ENCODE measurements around the gene SCNN1G. TPM values are rescaled to one million over a fixed set of nuclear protein-coding genes. Genes with fewer than 3 reads are reported as not detected.

The SCNN1G gene, protein sequence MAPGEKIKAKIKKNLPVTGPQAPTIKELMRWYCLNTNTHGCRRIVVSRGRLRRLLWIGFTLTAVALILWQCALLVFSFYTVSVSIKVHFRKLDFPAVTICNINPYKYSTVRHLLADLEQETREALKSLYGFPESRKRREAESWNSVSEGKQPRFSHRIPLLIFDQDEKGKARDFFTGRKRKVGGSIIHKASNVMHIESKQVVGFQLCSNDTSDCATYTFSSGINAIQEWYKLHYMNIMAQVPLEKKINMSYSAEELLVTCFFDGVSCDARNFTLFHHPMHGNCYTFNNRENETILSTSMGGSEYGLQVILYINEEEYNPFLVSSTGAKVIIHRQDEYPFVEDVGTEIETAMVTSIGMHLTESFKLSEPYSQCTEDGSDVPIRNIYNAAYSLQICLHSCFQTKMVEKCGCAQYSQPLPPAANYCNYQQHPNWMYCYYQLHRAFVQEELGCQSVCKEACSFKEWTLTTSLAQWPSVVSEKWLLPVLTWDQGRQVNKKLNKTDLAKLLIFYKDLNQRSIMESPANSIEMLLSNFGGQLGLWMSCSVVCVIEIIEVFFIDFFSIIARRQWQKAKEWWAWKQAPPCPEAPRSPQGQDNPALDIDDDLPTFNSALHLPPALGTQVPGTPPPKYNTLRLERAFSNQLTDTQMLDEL
- total RNA-seq (ENCODE audit: unreplicated experiment) = not detected
- long read RNA-seq = 0 reads

DNA sequence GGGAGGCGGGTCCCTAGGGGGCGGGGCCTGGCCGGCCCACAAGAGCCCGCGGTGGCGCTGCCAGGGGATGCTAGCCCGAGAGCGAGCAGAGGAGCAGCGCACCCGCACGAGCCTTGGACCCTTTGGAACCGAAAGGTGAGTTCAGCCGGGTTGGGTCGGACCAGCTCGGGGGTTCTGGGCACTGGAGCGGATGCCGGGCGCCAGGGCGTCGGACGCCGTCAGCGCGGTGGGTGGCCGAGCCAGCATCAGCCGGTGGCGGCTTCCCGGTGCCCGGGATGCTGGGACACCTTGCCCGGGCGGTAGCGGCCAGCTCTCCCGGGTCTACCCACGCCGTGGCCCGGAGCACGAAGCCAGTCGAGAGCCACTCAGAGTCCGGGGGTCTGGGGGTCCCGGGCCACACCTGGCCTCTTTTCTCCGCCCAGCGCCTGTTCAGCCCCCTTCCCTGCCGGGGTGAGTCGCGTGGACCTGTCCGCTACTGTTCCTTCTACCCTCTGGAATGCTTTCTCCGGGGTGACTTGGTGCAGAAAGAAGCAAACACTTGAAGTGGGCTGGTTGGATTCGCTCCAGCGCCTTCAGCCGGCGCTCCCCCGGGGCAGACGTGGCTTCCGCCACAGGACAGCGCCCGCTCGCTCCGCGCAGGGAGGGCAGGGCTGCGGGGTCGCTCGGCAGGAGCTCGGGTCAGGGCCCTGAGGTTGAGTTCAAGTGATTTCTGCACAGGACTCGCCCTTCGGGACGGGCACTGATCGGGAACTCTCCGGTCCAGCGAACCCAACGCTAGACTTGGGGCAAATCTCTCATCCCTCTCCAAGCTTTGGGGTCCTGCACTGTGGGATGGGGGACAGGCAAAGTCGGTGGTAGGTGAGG lies at the start of gene SCNN1G:
SCNN1G (plus strand) TSS at position 67 of the 864 bp plus-strand sequence. CDS start 3,527 bp downstream, outside the sequence.
- TF ChIP-seq, protein P1, sequence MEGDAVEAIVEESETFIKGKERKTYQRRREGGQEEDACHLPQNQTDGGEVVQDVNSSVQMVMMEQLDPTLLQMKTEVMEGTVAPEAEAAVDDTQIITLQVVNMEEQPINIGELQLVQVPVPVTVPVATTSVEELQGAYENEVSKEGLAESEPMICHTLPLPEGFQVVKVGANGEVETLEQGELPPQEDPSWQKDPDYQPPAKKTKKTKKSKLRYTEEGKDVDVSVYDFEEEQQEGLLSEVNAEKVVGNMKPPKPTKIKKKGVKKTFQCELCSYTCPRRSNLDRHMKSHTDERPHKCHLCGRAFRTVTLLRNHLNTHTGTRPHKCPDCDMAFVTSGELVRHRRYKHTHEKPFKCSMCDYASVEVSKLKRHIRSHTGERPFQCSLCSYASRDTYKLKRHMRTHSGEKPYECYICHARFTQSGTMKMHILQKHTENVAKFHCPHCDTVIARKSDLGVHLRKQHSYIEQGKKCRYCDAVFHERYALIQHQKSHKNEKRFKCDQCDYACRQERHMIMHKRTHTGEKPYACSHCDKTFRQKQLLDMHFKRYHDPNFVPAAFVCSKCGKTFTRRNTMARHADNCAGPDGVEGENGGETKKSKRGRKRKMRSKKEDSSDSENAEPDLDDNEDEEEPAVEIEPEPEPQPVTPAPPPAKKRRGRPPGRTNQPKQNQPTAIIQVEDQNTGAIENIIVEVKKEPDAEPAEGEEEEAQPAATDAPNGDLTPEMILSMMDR (IDR thresholded peaks at IDR 0.05; ENCODE audit: unreplicated experiment) = peak; percentile 85
- Mint-ChIP-seq H3K27me3 (ENCODE audit: unreplicated experiment) (peaks cover 9% of the 10 kb centered on the region), H3K9me3 (ENCODE audit: unreplicated experiment) (no peaks in the 10 kb centered on the region), H3K36me3 (ENCODE audit: low read depth, unreplicated experiment) (peaks cover 4% of the 10 kb centered on the region), H3K4me3 (ENCODE audit: unreplicated experiment) (peak within 1 kb of the TSS; percentile 81), H3K4me1 (ENCODE audit: unreplicated experiment) (peaks cover 4% of the 10 kb centered on the region), H3K27ac (ENCODE audit: unreplicated experiment) (no peak within 1 kb of the TSS)
- DNase-seq (ENCODE audit: low spot score) = peak; percentile 25

DNA sequence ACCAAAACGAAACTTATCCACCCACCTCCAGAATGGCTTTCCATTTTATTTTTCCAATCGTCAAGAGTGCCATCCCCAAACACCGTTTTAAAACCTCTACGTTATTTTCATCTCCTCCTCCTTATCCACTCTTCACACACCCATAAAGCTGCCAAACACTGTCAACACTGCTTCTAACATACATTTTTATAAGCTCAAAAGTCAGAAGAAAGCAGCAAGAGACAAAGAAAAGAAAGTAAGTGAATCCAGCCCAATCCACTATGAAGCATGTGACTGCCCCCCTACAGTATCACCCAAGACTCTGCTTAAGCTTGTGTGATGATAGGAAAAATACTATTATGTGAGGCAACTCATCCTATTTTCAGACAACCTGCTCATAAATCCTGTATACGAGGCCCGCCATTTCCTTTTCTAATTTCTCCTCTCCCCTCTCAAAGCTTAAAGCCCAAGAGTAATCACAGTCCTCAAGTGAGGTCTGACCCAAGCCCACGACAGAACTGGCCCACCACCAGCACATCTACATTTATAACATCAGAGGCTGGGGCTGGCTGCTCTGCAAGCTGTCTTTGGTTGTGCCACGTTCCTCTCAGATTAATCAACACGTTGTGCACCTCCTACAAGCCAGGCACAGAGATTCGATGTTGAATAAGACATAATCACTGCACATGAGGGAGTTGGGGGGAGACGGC lies 49.6 kb upstream of the SCNN1G start:
- Mint-ChIP-seq H3K36me3 (ENCODE audit: low read depth, unreplicated experiment) (no peaks in the 10 kb centered on the region), H3K9me3 (ENCODE audit: unreplicated experiment) (no peaks in the 10 kb centered on the region), H3K27me3 (ENCODE audit: unreplicated experiment) (no peaks in the 10 kb centered on the region), H3K27ac (ENCODE audit: unreplicated experiment) (peak overlapping the region; percentile 99), H3K4me1 (ENCODE audit: unreplicated experiment) (peaks cover 65% of the 10 kb centered on the region), H3K4me3 (ENCODE audit: unreplicated experiment) (no peak overlapping the region)
- TF ChIP-seq, protein P1 (IDR thresholded peaks at IDR 0.05; ENCODE audit: unreplicated experiment) = no peak
- no peak for DNase-seq (ENCODE audit: low spot score)

DNA sequence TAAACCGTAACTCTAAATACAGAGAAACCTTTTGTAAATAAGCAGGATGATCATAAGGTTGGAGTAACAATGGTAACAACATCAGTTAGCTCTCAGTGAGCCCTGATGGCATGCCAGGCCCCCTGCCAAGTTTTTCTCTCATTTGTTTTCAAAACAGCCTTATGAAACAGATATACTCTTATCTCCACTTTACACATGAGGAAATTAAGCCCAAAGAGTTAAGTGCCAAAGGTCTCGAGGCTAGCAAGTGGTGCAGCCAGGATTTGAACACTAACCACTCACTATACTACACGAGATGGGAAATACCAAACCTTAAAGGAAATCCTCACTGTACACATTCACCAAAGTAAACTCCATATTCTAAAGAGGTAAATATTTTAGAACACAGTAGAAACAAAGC lies 48.3 kb upstream of the SCNN1G start:
- no peaks in the 10 kb centered on the region for H3K27me3 Mint-ChIP-seq (ENCODE audit: unreplicated experiment)
- no peak for DNase-seq (ENCODE audit: low spot score)
- TF ChIP-seq, protein P1 (IDR thresholded peaks at IDR 0.05; ENCODE audit: unreplicated experiment) = no peak
- no peaks in the 10 kb centered on the region for H3K9me3 Mint-ChIP-seq (ENCODE audit: unreplicated experiment)
- H3K4me3 Mint-ChIP-seq (ENCODE audit: unreplicated experiment) = peak overlapping the region; percentile 16
- H3K27ac Mint-ChIP-seq (ENCODE audit: unreplicated experiment) = peak overlapping the region; percentile 70
- peaks cover 55% of the 10 kb centered on the region for H3K4me1 Mint-ChIP-seq (ENCODE audit: unreplicated experiment)
- H3K36me3 Mint-ChIP-seq (ENCODE audit: low read depth, unreplicated experiment) = no peaks in the 10 kb centered on the region

DNA sequence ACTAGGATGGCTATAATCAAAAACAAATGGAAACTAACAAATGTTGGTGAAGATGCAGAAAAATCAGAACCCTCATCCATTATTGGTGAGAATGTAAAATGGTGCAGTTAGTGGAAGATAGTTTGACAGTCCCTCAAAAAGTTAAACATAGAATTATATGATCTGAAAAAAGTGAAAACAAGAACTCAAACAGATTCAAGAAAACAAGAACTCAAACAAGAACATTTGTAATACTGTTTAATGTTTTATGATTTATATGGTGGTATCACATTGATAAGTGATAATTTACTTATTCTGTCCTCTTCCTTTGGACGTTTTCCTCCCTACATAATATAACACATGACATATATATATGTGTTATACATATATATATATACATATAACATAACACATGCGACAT lies 45.3 kb upstream of the SCNN1G start:
- Mint-ChIP-seq H3K36me3 (ENCODE audit: low read depth, unreplicated experiment) (no peaks in the 10 kb centered on the region), H3K4me1 (ENCODE audit: unreplicated experiment) (peaks cover 33% of the 10 kb centered on the region), H3K4me3 (ENCODE audit: unreplicated experiment) (no peak overlapping the region), H3K9me3 (ENCODE audit: unreplicated experiment) (no peaks in the 10 kb centered on the region), H3K27ac (ENCODE audit: unreplicated experiment) (no peak overlapping the region), H3K27me3 (ENCODE audit: unreplicated experiment) (no peaks in the 10 kb centered on the region)
- no peak for DNase-seq (ENCODE audit: low spot score)
- TF ChIP-seq, protein P1 (IDR thresholded peaks at IDR 0.05; ENCODE audit: unreplicated experiment) = no peak
